Endodermal cell (in vitro differentiated cells): ENCODE results near the gene PSMC3IP. TPM values are rescaled to one million over a fixed set of nuclear protein-coding genes. Genes with fewer than 3 reads are reported as not detected.

Source experiments
- DNase-seq: peaks from one replicate; pipeline ENCODE4 v3.0.0-alpha.2; 2017
- H3K27ac ChIP-seq: 2 replicates; pipeline ENCODE4 v1.5.1; 2013; ENCODE audit warnings: mild to moderate bottlenecking, low read depth, low read length, moderate library complexity
- H3K27me3 ChIP-seq: 2 replicates; pipeline ENCODE4 v1.6.1; 2013; ENCODE audit warnings: mild to moderate bottlenecking, low read length, moderate library complexity; ENCODE audit not compliant: insufficient read depth, control insufficient read depth, poor library complexity, severe bottlenecking
- H3K36me3 ChIP-seq: 2 replicates; pipeline ENCODE4 v1.7.0; 2013; ENCODE audit warnings: mild to moderate bottlenecking, low read length, moderate library complexity; ENCODE audit not compliant: control insufficient read depth, insufficient read depth
- H3K4me1 ChIP-seq: one replicate; pipeline ENCODE4 v1.7.0; 2013; ENCODE audit warnings: low read length; ENCODE audit not compliant: control insufficient read depth, insufficient read depth
- H3K4me3 ChIP-seq: 2 replicates; pipeline ENCODE4 v1.5.1; 2013; ENCODE audit warnings: mild to moderate bottlenecking, low read length, moderate library complexity
- H3K9ac ChIP-seq: 2 replicates; pipeline ENCODE4 v1.6.1; 2013; ENCODE audit warnings: mild to moderate bottlenecking, low read length, moderate library complexity; ENCODE audit not compliant: poor library complexity, severe bottlenecking; ENCODE audit errors: extremely low read depth
- H3K9me3 ChIP-seq: 2 replicates; pipeline ENCODE4 v1.6.1; 2013; ENCODE audit warnings: mild to moderate bottlenecking, low read length, moderate library complexity; ENCODE audit not compliant: control insufficient read depth
- H3K27ac Mint-ChIP-seq: 2 replicates; pipeline ENCODE4 v1.8.0; 2020; ENCODE audit warnings: mixed read lengths
- H3K27me3 Mint-ChIP-seq: 2 replicates; pipeline ENCODE4 v1.8.0; 2021; ENCODE audit warnings: mild to moderate bottlenecking, mixed read lengths; ENCODE audit not compliant: insufficient read depth
- H3K36me3 Mint-ChIP-seq: 2 replicates; pipeline ENCODE4 v1.8.0; 2020; ENCODE audit warnings: low read depth, mixed read lengths
- H3K4me1 Mint-ChIP-seq: 2 replicates; pipeline ENCODE4 v1.8.0; 2020; ENCODE audit warnings: mixed read lengths
- H3K4me3 Mint-ChIP-seq: 2 replicates; pipeline ENCODE4 v1.8.0; 2020; ENCODE audit warnings: mild to moderate bottlenecking, moderate library complexity, mixed read lengths
- H3K9me3 Mint-ChIP-seq: 2 replicates; pipeline ENCODE4 v1.8.0; 2020; ENCODE audit warnings: mild to moderate bottlenecking, mixed read lengths
- CTCF ChIP-seq: fragments of 200-600 bp; sonication (generic); conservative IDR thresholded peaks from 2 replicates; pipeline ENCODE4 v1.5.0; 2021; ENCODE audit warnings: antibody characterized with exemption, mild to moderate bottlenecking
- WGBS, 2 experiments: methylation state at CpG; one replicate each; pipeline versions ENCODE4 v1.1.5 to v1.1.7; 2013; ENCODE audit warnings: missing lambda C conversion rate in 2 of 2, mixed read lengths in 1 of 2; ENCODE audit not compliant: insufficient coverage in 1 of 2, insufficient read length in 1 of 2; 5-methylcytosine and 5-hydroxymethylcytosine counted together
- total RNA-seq, 2 donors: library from RNA; stranded (reverse); fragmentation: NEBNext Ultra II Directional in 1 of 2; extraction: Animal tissue kit (Norgen Biotek cat#: 25700) in 1 of 2; gene quantifications; 2 replicates in 1 of 2; 3 replicates in 1 of 2; pipeline ENCODE4 v1.2.1, GENCODE V29; 2021

Gene PSMC3IP
- total RNA-seq, 2 donors from 2014 or later = 27.8 to 38.6 TPM

- no peak for DNase-seq
- Mint-ChIP-seq H3K9me3 (no peaks in the 10 kb centered on the region), H3K4me1 (no peaks in the 10 kb centered on the region), H3K4me3 (no peak overlapping the region), H3K36me3 (peaks cover 22% of the 10 kb centered on the region), H3K27ac (no peak overlapping the region), H3K27me3 (no peaks in the 10 kb centered on the region)
- TF ChIP-seq CTCF = no peak
- Histone ChIP-seq H3K36me3 (peaks cover 12% of the 10 kb centered on the region), H3K4me1 (no peaks in the 10 kb centered on the region), H3K9ac (no peak overlapping the region), H3K27ac (no peak overlapping the region), H3K27me3 (no peaks in the 10 kb centered on the region), H3K4me3 (no peak overlapping the region), H3K9me3 (no peaks in the 10 kb centered on the region)
- 92 to 100% methylated on average over 1 to 2 of the region's 3 CpGs for WGBS, 2 experiments
Observed at GRCh38 chr17:42596386-42596785, 18.9 kb upstream of the PSMC3IP start.

- DNase-seq = no peak
- WGBS, 2 experiments = 98% methylated on average over 9 of the region's 9 CpGs
- no peak for TF ChIP-seq CTCF
- Histone ChIP-seq H3K27ac (no peak overlapping the region), H3K36me3 (peaks cover 49% of the 10 kb centered on the region), H3K9ac (no peak overlapping the region), H3K4me3 (no peak overlapping the region), H3K4me1 (no peaks in the 10 kb centered on the region), H3K9me3 (no peaks in the 10 kb centered on the region), H3K27me3 (no peaks in the 10 kb centered on the region)
- Mint-ChIP-seq H3K9me3 (no peaks in the 10 kb centered on the region), H3K27ac (no peak overlapping the region), H3K4me1 (no peaks in the 10 kb centered on the region), H3K4me3 (no peak overlapping the region), H3K27me3 (no peaks in the 10 kb centered on the region), H3K36me3 (peaks cover 56% of the 10 kb centered on the region)
Observed at GRCh38 chr17:42591411-42591810, 13.9 kb upstream of the PSMC3IP start.

GRCh38 chr17:42590886-42591285 lies 13.4 kb upstream of the PSMC3IP start:
- no peaks in the 10 kb centered on the region for H3K27me3 ChIP-seq
- Mint-ChIP-seq H3K4me1 (no peaks in the 10 kb centered on the region), H3K27me3 (no peaks in the 10 kb centered on the region), H3K36me3 (peaks cover 57% of the 10 kb centered on the region), H3K4me3 (no peak overlapping the region), H3K27ac (no peak overlapping the region), H3K9me3 (no peaks in the 10 kb centered on the region)
- peaks cover 55% of the 10 kb centered on the region for H3K36me3 ChIP-seq
- H3K4me1 ChIP-seq = no peaks in the 10 kb centered on the region
- no peak overlapping the region for H3K4me3 ChIP-seq
- TF ChIP-seq CTCF = no peak
- DNase-seq = no peak
- 99 to 100% methylated on average over 1 to 2 of the region's 2 CpGs for WGBS, 2 experiments
- H3K9ac ChIP-seq = no peak overlapping the region
- no peak overlapping the region for H3K27ac ChIP-seq
- no peaks in the 10 kb centered on the region for H3K9me3 ChIP-seq
